ENCODE results near the gene SLC25A44.

- TF ChIP-seq CTCF (IDR thresholded peaks at IDR 0.05) (no peak), ESRRA (IDR thresholded peaks at IDR 0.05; ENCODE audit: borderline replicate concordance, low read length) (no peak), MAX (IDR thresholded peaks at IDR 0.05) (no peak), MAFK (IDR thresholded peaks at IDR 0.05; ENCODE audit: partially characterized antibody) (no peak), RAD21 (conservative IDR thresholded peaks at IDR 0.05 in 1 of 2, IDR thresholded peaks at IDR 0.05 in 1 of 2) (no peak), ZNF302 (CRISPR knock-in tag; IDR thresholded peaks at IDR 0.05) (no peak), ZFP36 (IDR thresholded peaks at IDR 0.05; ENCODE audit: borderline replicate concordance, partially characterized antibody) (no peak), KDM5A (IDR thresholded peaks at IDR 0.05) (no peak), NR3C1 (IDR thresholded peaks at IDR 0.05) (no peak), POLR2A (IDR thresholded peaks at IDR 0.05; ENCODE audit: low read length) (no peak), EHMT2 (IDR thresholded peaks at IDR 0.05; ENCODE audit: low read depth) (no peak)
- TF ChIP-seq, protein P1, sequence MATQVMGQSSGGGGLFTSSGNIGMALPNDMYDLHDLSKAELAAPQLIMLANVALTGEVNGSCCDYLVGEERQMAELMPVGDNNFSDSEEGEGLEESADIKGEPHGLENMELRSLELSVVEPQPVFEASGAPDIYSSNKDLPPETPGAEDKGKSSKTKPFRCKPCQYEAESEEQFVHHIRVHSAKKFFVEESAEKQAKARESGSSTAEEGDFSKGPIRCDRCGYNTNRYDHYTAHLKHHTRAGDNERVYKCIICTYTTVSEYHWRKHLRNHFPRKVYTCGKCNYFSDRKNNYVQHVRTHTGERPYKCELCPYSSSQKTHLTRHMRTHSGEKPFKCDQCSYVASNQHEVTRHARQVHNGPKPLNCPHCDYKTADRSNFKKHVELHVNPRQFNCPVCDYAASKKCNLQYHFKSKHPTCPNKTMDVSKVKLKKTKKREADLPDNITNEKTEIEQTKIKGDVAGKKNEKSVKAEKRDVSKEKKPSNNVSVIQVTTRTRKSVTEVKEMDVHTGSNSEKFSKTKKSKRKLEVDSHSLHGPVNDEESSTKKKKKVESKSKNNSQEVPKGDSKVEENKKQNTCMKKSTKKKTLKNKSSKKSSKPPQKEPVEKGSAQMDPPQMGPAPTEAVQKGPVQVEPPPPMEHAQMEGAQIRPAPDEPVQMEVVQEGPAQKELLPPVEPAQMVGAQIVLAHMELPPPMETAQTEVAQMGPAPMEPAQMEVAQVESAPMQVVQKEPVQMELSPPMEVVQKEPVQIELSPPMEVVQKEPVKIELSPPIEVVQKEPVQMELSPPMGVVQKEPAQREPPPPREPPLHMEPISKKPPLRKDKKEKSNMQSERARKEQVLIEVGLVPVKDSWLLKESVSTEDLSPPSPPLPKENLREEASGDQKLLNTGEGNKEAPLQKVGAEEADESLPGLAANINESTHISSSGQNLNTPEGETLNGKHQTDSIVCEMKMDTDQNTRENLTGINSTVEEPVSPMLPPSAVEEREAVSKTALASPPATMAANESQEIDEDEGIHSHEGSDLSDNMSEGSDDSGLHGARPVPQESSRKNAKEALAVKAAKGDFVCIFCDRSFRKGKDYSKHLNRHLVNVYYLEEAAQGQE (IDR thresholded peaks at IDR 0.05): no peak
Measured at GRCh38 chr1:156180471-156180870, 13.4 kb upstream of the SLC25A44 start.
